ENCODE measurements around the gene SF3B3.

DNA sequence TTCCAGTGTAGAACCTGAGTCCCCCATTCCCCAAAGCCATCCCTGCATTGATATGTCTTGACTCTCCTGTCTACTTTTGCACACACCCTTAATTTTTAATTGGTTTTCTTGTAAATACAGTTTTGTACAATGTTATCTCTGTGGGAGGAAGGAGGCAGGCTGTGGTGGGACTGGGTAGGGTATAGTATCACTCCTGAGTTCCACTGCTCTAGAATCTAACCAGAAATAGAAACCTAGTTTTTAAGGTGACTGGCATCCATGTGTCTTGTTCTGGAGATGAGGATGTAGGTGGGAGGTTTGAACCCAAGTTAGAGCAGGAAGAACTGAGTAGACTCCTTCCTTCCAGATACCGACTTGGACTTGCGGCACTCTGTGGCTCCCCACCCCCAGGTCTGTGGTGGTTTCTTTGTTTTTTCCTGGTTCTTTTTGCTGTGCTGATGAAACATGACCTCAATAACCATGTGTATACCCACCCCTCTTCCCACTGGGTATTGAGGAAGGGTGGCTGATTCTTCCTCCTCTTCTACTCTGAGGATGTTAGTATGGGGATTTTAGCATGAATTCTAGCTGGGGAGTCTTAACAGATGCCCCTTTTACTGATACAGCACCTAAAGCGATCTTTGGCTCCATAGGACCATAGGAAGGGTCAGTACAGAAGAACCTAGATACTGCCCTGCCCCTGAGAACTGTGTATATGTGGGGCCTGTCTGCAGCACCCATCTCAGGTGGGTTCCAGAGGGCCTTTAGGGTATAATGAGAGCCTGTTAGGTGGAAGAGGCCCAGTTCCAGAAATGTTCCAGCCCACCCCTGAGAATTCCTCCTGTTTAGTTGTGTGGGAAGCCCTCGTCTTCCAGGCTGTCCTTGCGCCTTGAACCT lies 48.7 kb downstream of the SF3B3 start:
- TF ChIP-seq, protein P1, sequence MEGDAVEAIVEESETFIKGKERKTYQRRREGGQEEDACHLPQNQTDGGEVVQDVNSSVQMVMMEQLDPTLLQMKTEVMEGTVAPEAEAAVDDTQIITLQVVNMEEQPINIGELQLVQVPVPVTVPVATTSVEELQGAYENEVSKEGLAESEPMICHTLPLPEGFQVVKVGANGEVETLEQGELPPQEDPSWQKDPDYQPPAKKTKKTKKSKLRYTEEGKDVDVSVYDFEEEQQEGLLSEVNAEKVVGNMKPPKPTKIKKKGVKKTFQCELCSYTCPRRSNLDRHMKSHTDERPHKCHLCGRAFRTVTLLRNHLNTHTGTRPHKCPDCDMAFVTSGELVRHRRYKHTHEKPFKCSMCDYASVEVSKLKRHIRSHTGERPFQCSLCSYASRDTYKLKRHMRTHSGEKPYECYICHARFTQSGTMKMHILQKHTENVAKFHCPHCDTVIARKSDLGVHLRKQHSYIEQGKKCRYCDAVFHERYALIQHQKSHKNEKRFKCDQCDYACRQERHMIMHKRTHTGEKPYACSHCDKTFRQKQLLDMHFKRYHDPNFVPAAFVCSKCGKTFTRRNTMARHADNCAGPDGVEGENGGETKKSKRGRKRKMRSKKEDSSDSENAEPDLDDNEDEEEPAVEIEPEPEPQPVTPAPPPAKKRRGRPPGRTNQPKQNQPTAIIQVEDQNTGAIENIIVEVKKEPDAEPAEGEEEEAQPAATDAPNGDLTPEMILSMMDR (IDR thresholded peaks at IDR 0.05) = no peak
- TF ChIP-seq EZH2 (IDR thresholded peaks at IDR 0.05; ENCODE audit: borderline replicate concordance, insufficient read depth, low read depth, low read length, poor library complexity, severe bottlenecking) = no peak
